Esophagus squamous epithelium (tissue), 5 donors: ENCODE measurements around the gene PLCB1. TPM values are rescaled to one million over a fixed set of nuclear protein-coding genes. Genes with fewer than 3 reads are reported as not detected.

Experiments
- DNase-seq: peaks from one replicate; lab custom pipeline; 2025; lab: John Stamatoyannopoulos, UW
- H3K27ac ChIP-seq, 4 donors: fragments of 200-600 bp; sonication (generic); one replicate each; pipeline ENCODE4 v1.5.1; 2016 to 2019; ENCODE audit warnings: mild to moderate bottlenecking in 1 of 4
- H3K27me3 ChIP-seq, 4 donors: fragments of 200-600 bp; sonication (generic); 1 replicate in 3 of 4; 2 replicates in 1 of 4; pipeline versions ENCODE4 v1.5.1 to v1.6.0; 2017 to 2021; ENCODE audit warnings: antibody characterized with exemption in 1 of 4
- H3K36me3 ChIP-seq, 3 donors: fragments of 200-600 bp; sonication (generic); one replicate each; pipeline ENCODE4 v1.5.1; 2016 to 2019
- H3K4me1 ChIP-seq, 3 donors: fragments of 200-600 bp; sonication (generic); one replicate each; pipeline ENCODE4 v1.5.1; 2017 to 2019
- H3K4me3 ChIP-seq, 4 donors: fragments of 200-600 bp; sonication (generic); 1 replicate in 3 of 4; 2 replicates in 1 of 4; pipeline ENCODE4 v1.5.1; 2016 to 2019; ENCODE audit warnings: mild to moderate bottlenecking in 2 of 4, moderate library complexity in 1 of 4
- H3K9me3 ChIP-seq, 3 donors: fragments of 200-600 bp; sonication (generic); one replicate each; pipeline ENCODE4 v1.5.1; 2016 to 2019
- CTCF ChIP-seq, 6 experiments: fragments of 450-650 bp in 4 of 6; fragments of 200-600 bp in 2 of 6; sonication (generic) in 2 of 6; IDR thresholded peaks; one replicate each; pipeline ENCODE4 v1.5.1; 2016 to 2019; ENCODE audit warnings: antibody characterized with exemption in 6 of 6, mild to moderate bottlenecking in 4 of 6, moderate library complexity in 4 of 6
- POLR2A ChIP-seq, 4 donors: fragments of 450-650 bp; IDR thresholded peaks; one replicate each; pipeline ENCODE4 v1.6.1; 2017; ENCODE audit warnings: antibody characterized with exemption in 4 of 4, mild to moderate bottlenecking in 4 of 4, moderate library complexity in 3 of 4
- WGBS, 2 donors: methylation state at CpG; one replicate each; pipeline ENCODE4 v1.1.5; 2018; 5-methylcytosine and 5-hydroxymethylcytosine counted together
- intact Hi-C: fragments of 100-400 bp; cut with DNase I; formaldehyde crosslinking; loops from one replicate; pipeline ENCODE4 v1.15.0; 2022
- total RNA-seq, 4 donors: library from RNA; depleted of rRNA; stranded (reverse); fragments of >200 nt; gene quantifications; one replicate each; pipeline ENCODE4 v1.1.0, GENCODE V29; 2016
- donor health status: DM: yes; HTN: yes; CAD: no.

The PLCB1 gene
- total RNA-seq, 4 donors from 2014 or later = 1.9 to 20.4 (median 5.0) TPM

GRCh38 chr20:8678098-8678776 is 546.2 kb downstream of the PLCB1 start:
- intact Hi-C loops = no loop called here
- Histone ChIP-seq H3K4me1 (no peaks in the 10 kb centered on the region), H3K27ac (no peak overlapping the region), H3K36me3 (no peaks in the 10 kb centered on the region), H3K4me3 (no peak overlapping the region), H3K27me3 (no peaks in the 10 kb centered on the region), H3K9me3 (no peaks in the 10 kb centered on the region)
- DNase-seq = no peak
- TF ChIP-seq POLR2A (IDR thresholded peaks at IDR 0.05) (no peak), CTCF (IDR thresholded peaks at IDR 0.05) (no peak)
- 61 to 73% methylated on average over 5 of the region's 5 CpGs for WGBS, 2 donors

- no peaks in the 10 kb centered on the region for H3K4me1 ChIP-seq
- WGBS, 2 donors = 94 to 95% methylated on average over 1 of the region's 1 CpG
- intact Hi-C loops = no loop called here
- DNase-seq = no peak
- no peak for TF ChIP-seq CTCF (IDR thresholded peaks at IDR 0.05)
- TF ChIP-seq POLR2A (IDR thresholded peaks at IDR 0.05) = no peak
- H3K9me3 ChIP-seq = peaks cover 0 to 6% (median 0%) of the 10 kb centered on the region in 3 donors
- H3K27ac ChIP-seq = no peak overlapping the region
- H3K36me3 ChIP-seq = no peaks in the 10 kb centered on the region
- no peak overlapping the region for H3K4me3 ChIP-seq
- H3K27me3 ChIP-seq = no peaks in the 10 kb centered on the region
These were observed 557.3 kb downstream of the PLCB1 start for GRCh38 chr20:8689337-8689736.

- Histone ChIP-seq H3K27ac (no peak overlapping the region), H3K4me1 (no peaks in the 10 kb centered on the region), H3K4me3 (no peak overlapping the region), H3K36me3 (no peaks in the 10 kb centered on the region), H3K27me3 (no peaks in the 10 kb centered on the region), H3K9me3 (peaks cover 0 to 6% (median 0%) of the 10 kb centered on the region in 3 donors)
- intact Hi-C loops = no loop called here
- TF ChIP-seq CTCF (IDR thresholded peaks at IDR 0.05) (no peak), POLR2A (IDR thresholded peaks at IDR 0.05) (no peak)
- no peak for DNase-seq
These were observed 558.0 kb downstream of the PLCB1 start for GRCh38 chr20:8690074-8690473.

DNA sequence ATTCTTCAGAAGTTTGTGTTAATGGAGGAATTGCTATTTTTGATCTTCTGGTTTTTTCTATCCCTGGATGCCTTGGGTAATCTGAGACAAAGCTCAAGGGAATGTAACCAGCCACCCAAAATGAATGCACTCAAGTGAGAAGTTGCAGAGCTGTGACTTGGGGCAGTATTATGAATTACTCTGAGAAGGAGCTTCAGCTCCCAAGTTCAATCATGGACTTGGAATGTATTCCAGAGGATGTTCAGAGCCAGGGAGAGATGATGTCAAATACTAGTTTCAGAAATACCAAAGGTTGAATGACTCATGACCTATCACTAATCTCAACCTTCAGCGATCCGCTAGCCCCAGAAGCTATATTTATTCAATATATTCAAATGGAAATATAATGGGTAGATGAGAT is 561.6 kb downstream of the PLCB1 start:
- WGBS, 2 donors = 64 to 66% methylated on average over 2 of the region's 2 CpGs
- TF ChIP-seq POLR2A (IDR thresholded peaks at IDR 0.05) (no peak), CTCF (IDR thresholded peaks at IDR 0.05) (no peak)
- Histone ChIP-seq H3K4me1 (no peaks in the 10 kb centered on the region), H3K4me3 (no peak overlapping the region), H3K27me3 (no peaks in the 10 kb centered on the region), H3K27ac (no peak overlapping the region), H3K36me3 (no peaks in the 10 kb centered on the region), H3K9me3 (peaks cover 0 to 6% (median 0%) of the 10 kb centered on the region in 3 donors)
- intact Hi-C loops = no loop called here
- DNase-seq = no peak

- Histone ChIP-seq H3K9me3 (no peaks in the 10 kb centered on the region), H3K27ac (no peak overlapping the region), H3K36me3 (no peaks in the 10 kb centered on the region), H3K4me1 (no peaks in the 10 kb centered on the region), H3K4me3 (no peak overlapping the region), H3K27me3 (no peaks in the 10 kb centered on the region)
- WGBS, 2 donors = 73 to 76% methylated on average over 2 of the region's 2 CpGs
- TF ChIP-seq CTCF (IDR thresholded peaks at IDR 0.05) (no peak), POLR2A (IDR thresholded peaks at IDR 0.05) (no peak)
- intact Hi-C loops = no loop called here
- DNase-seq = no peak
These were observed 568.7 kb downstream of the PLCB1 start for GRCh38 chr20:8700756-8701155.
